Measurements from ENCODE around the gene SDR39U1.

The SDR39U1 gene

GRCh38 chr14:24443053-24443665 is 583 bp upstream of the SDR39U1 start:
- Histone ChIP-seq H3K27me3 (ENCODE audit: insufficient read depth, low read depth, severe bottlenecking) (no peaks in the 10 kb centered on the region), H3K36me3 (peaks cover 33% of the 10 kb centered on the region), H3K9me3 (ENCODE audit: severe bottlenecking) (no peaks in the 10 kb centered on the region), H3K4me3 (ENCODE audit: low read depth, low read length) (peak overlapping the region; percentile 71), H3K27ac (peak overlapping the region; percentile 75)
- no peak for DNase-seq
- TF ChIP-seq CTCF (IDR thresholded peaks at IDR 0.05; ENCODE audit: low read depth, low read length) = no peak

- no peaks in the 10 kb centered on the region for H3K27me3 ChIP-seq (ENCODE audit: insufficient read depth, low read depth, severe bottlenecking)
- no peaks in the 10 kb centered on the region for H3K9me3 ChIP-seq (ENCODE audit: severe bottlenecking)
- no peak for DNase-seq
- TF ChIP-seq CTCF (IDR thresholded peaks at IDR 0.05; ENCODE audit: low read depth, low read length) = no peak
- peak overlapping the region; percentile 94 for H3K27ac ChIP-seq
- H3K36me3 ChIP-seq = peaks cover 39% of the 10 kb centered on the region
- H3K4me3 ChIP-seq (ENCODE audit: low read depth, low read length) = peak overlapping the region; percentile 71
These were observed 704 bp downstream of the SDR39U1 start for GRCh38 chr14:24441904-24442239.

GRCh38 chr14:24441485-24441884 is 1.1 kb downstream of the SDR39U1 start:
- no peak for DNase-seq
- H3K36me3 ChIP-seq = peaks cover 40% of the 10 kb centered on the region
- TF ChIP-seq CTCF (IDR thresholded peaks at IDR 0.05; ENCODE audit: low read depth, low read length) = no peak
- no peaks in the 10 kb centered on the region for H3K27me3 ChIP-seq (ENCODE audit: insufficient read depth, low read depth, severe bottlenecking)
- H3K27ac ChIP-seq = peak overlapping the region; percentile 94
- H3K4me3 ChIP-seq (ENCODE audit: low read depth, low read length) = peak overlapping the region; percentile 71
- no peaks in the 10 kb centered on the region for H3K9me3 ChIP-seq (ENCODE audit: severe bottlenecking)

GRCh38 chr14:24440606-24441399 is 1.8 kb downstream of the SDR39U1 start:
- Histone ChIP-seq H3K9me3 (ENCODE audit: severe bottlenecking) (no peaks in the 10 kb centered on the region), H3K36me3 (peaks cover 46% of the 10 kb centered on the region), H3K27ac (peak overlapping the region; percentile 91), H3K27me3 (ENCODE audit: insufficient read depth, low read depth, severe bottlenecking) (no peaks in the 10 kb centered on the region), H3K4me3 (ENCODE audit: low read depth, low read length) (no peak overlapping the region)
- TF ChIP-seq CTCF (IDR thresholded peaks at IDR 0.05; ENCODE audit: low read depth, low read length) = no peak
- DNase-seq = no peak

GRCh38 chr14:24439830-24440605 is 2.6 kb downstream of the SDR39U1 start:
- Histone ChIP-seq H3K4me3 (ENCODE audit: low read depth, low read length) (no peak overlapping the region), H3K27ac (peak overlapping the region; percentile 91), H3K27me3 (ENCODE audit: insufficient read depth, low read depth, severe bottlenecking) (no peaks in the 10 kb centered on the region), H3K36me3 (peaks cover 46% of the 10 kb centered on the region), H3K9me3 (ENCODE audit: severe bottlenecking) (no peaks in the 10 kb centered on the region)
- peak; percentile 50 for DNase-seq
- TF ChIP-seq CTCF (IDR thresholded peaks at IDR 0.05; ENCODE audit: low read depth, low read length) = no peak
